PC-3 (cell line): ENCODE data around the gene TMEM178A. TPM values are rescaled to one million over a fixed set of nuclear protein-coding genes. Genes with fewer than 3 reads are reported as not detected.
A peak's percentile ranks its signal among the peaks of the same experiment; 100 is the strongest.

ENCODE experiments used
- ATAC-seq: fragments of 200-7000 bp; cut with Tn5 transposase; 2 replicates; pipeline ENCODE4 v1.9.1; 2020; ENCODE audit warnings: mild to moderate bottlenecking, moderate library complexity
- Bru-seq: library from RNA; stranded (reverse); fragments of 400-500 nt; gene quantifications from one replicate; lab custom pipeline; 2021; lab: Mats Ljungman, UMichigan
- BruChase-seq, 2 experiments: library from RNA; stranded (reverse); fragments of 400-500 nt; gene quantifications; one replicate each; lab custom pipeline; 2021; lab: Mats Ljungman, UMichigan
- BruUV-seq: library from RNA; stranded (reverse); fragments of 400-500 nt; replicated peaks from 2 replicates; lab custom pipeline; 2021; lab: Mats Ljungman, UMichigan
- CTCF ChIA-PET: fragments of 300-600 bp; sonication (Branson Sonifier 250); formaldehyde crosslinking; loops from one replicate; lab custom pipeline; 2022; ENCODE audit warnings: antibody characterized with exemption; lab: Charles Lee
- POLR2A ChIA-PET: fragments of 300-600 bp; sonication (Branson Sonifier 250); formaldehyde crosslinking; loops from one replicate; lab custom pipeline; 2022; ENCODE audit warnings: antibody characterized with exemption; ENCODE audit not compliant: unreplicated experiment; lab: Charles Lee
- DNase-seq: peaks from one replicate; pipeline ENCODE4 v3.0.0-alpha.2; 2015
- H2AFZ ChIP-seq: fragments of 300-600 bp; sonication (generic); 2 replicates; pipeline ENCODE4 v1.6.0; 2016; ENCODE audit warnings: antibody characterized with exemption, low read length
- H3F3A ChIP-seq: fragments of 300-600 bp; sonication (generic); one replicate; pipeline ENCODE4 v1.6.0; 2017; ENCODE audit warnings: antibody characterized with exemption, low read length, control low read depth, mild to moderate bottlenecking; ENCODE audit not compliant: unreplicated experiment
- H3K27ac ChIP-seq: fragments of 300-600 bp; sonication (generic); 2 replicates; pipeline ENCODE4 v1.5.1; 2016; ENCODE audit warnings: mild to moderate bottlenecking, low read length
- H3K27me3 ChIP-seq: fragments of 300-600 bp; sonication (generic); 2 replicates; pipeline ENCODE4 v1.6.1; 2016; ENCODE audit warnings: low read length, mixed read lengths
- H3K36me3 ChIP-seq: fragments of 300-600 bp; sonication (generic); 2 replicates; pipeline ENCODE4 v1.6.1; 2016; ENCODE audit warnings: low read depth, mixed run types, low read length, mixed read lengths
- H3K4me1 ChIP-seq: fragments of 300-600 bp; sonication (generic); 2 replicates; pipeline ENCODE4 v1.5.1; 2016; ENCODE audit warnings: low read length; ENCODE audit not compliant: insufficient read depth
- H3K4me2 ChIP-seq: fragments of 300-600 bp; sonication (generic); 2 replicates; pipeline ENCODE4 v1.6.0; 2016; ENCODE audit warnings: low read length
- H3K4me3 ChIP-seq: fragments of 300-600 bp; sonication (generic); 2 replicates; pipeline ENCODE4 v1.5.1; 2016; ENCODE audit warnings: mild to moderate bottlenecking, low read length, mixed read lengths
- H3K79me2 ChIP-seq: fragments of 300-600 bp; sonication (generic); 2 replicates; pipeline ENCODE4 v1.6.1; 2017; ENCODE audit warnings: low read length, mixed read lengths
- H3K9ac ChIP-seq: fragments of 300-600 bp; sonication (generic); 2 replicates; pipeline ENCODE4 v1.6.0; 2016; ENCODE audit warnings: mild to moderate bottlenecking, low read length
- H3K9me2 ChIP-seq: fragments of 300-600 bp; sonication (generic); replicated peaks from 2 replicates; pipeline ENCODE4 v1.6.1; 2016; ENCODE audit warnings: mixed run types, low read length, mixed read lengths
- H3K9me3 ChIP-seq: fragments of 300-600 bp; sonication (generic); 2 replicates; pipeline ENCODE4 v1.6.1; 2016; ENCODE audit warnings: low read length, mixed read lengths
- H4K20me1 ChIP-seq: fragments of 300-600 bp; sonication (generic); 2 replicates; pipeline ENCODE4 v1.6.1; 2016; ENCODE audit warnings: low read length, mixed read lengths
- EZH2 ChIP-seq: fragments of 300-600 bp; sonication (generic); IDR thresholded peaks from one replicate; pipeline ENCODE4 v1.6.1; 2017; ENCODE audit warnings: antibody characterized with exemption, mild to moderate bottlenecking, low read length; ENCODE audit not compliant: unreplicated experiment
- EZH2phosphoT487 ChIP-seq: fragments of 300-600 bp; sonication (generic); IDR thresholded peaks from 2 replicates; pipeline ENCODE4 v1.6.1; 2018; ENCODE audit warnings: mild to moderate bottlenecking, antibody characterized with exemption, low read length, borderline replicate concordance
- intact Hi-C: fragments of 100-400 bp; cut with micrococcal nuclease; formaldehyde crosslinking; loops from 2 replicates; pipeline ENCODE4 v1.9.0; 2023
- long read RNA-seq: library from polyadenylated mRNA; unstranded; transcript quantifications from one replicate; pipeline ENCODE4 v2.0.0, GENCODE V29; 2021; ENCODE audit not compliant: unreplicated experiment
- total RNA-seq: library from RNA; depleted of rRNA; stranded (reverse); fragments of >200 nt; gene quantifications from 2 replicates; pipeline ENCODE4 v1.2.3, GENCODE V29; 2014; rRNA removed
- TF ChIP-seq, protein P1 (sequence below): fragments of 300-600 bp; sonication (generic); conservative IDR thresholded peaks from 2 replicates; pipeline ENCODE4 v1.5.1; 2017; ENCODE audit warnings: antibody characterized with exemption, low read depth, mild to moderate bottlenecking, low read length

Gene TMEM178A
- total RNA-seq, result 0.33 TPM in 1 of 2 replicates, not detected in the other
- Bru-seq, nascent RNA, result percentile 31 among the genes with signal in this experiment
- percentile 28 among the genes with signal in this experiment for BruChase-seq, experiment 1, labeled RNA remaining after a 6-hour chase
- percentile 42 among the genes with signal in this experiment for BruChase-seq, experiment 2, labeled RNA remaining after a 2-hour chase
- long read RNA-seq, partial matches to known transcripts, result 1 of 2 reads
- long read RNA-seq, other reads (novel, unspliced or antisense), result 1 of 2 reads

DNA sequence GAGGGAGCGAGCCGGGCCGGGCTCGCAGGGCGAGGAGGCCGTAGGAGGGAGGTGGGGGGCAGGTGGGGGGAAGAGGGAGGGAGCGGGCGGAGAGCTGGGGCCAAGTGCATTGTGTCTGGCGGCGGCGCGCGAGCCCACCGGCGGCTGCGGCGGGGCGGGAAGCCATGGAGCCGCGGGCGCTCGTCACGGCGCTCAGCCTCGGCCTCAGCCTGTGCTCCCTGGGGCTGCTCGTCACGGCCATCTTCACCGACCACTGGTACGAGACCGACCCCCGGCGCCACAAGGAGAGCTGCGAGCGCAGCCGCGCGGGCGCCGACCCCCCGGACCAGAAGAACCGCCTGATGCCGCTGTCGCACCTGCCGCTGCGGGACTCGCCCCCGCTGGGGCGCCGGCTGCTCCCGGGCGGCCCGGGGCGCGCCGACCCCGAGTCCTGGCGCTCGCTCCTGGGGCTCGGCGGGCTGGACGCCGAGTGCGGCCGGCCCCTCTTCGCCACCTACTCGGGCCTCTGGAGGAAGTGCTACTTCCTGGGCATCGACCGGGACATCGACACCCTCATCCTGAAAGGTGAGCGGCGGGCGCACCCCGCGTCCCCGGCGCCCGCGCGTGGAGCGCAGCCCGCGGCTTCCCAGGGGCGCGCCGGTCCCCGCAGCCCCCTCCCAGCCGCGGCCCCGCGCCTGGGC is at the start of gene TMEM178A:
TMEM178A (plus strand) TSS at position 107 of the 680 bp plus-strand sequence; CDS start at position 165, 58 bp downstream.
- DNase-seq (no peak), ATAC-seq (peak; percentile 48)
- no peak within 1 kb of the TSS for H3K27ac ChIP-seq
- ChIA-PET POLR2A (no interaction called here), CTCF (no interaction called here)
- intact Hi-C loops, result no loop called here
- no peak within 1 kb of the TSS for H3K9ac ChIP-seq
- H3F3A ChIP-seq, result no peaks in the 10 kb centered on the region
- peaks cover 1% of the 10 kb centered on the region for H3K4me1 ChIP-seq
- H3K36me3 ChIP-seq, result no peaks in the 10 kb centered on the region
- BruUV-seq, result no TSS peak
- H2AFZ ChIP-seq, result peak within 1 kb of the TSS; percentile 63
- peaks cover 19% of the 10 kb centered on the region for H3K27me3 ChIP-seq
- H3K9me3 ChIP-seq, result no peaks in the 10 kb centered on the region
- no peaks in the 10 kb centered on the region for H4K20me1 ChIP-seq
- TF ChIP-seq EZH2 (no peak), EZH2phosphoT487 (no peak)
- TF ChIP-seq, protein P1, sequence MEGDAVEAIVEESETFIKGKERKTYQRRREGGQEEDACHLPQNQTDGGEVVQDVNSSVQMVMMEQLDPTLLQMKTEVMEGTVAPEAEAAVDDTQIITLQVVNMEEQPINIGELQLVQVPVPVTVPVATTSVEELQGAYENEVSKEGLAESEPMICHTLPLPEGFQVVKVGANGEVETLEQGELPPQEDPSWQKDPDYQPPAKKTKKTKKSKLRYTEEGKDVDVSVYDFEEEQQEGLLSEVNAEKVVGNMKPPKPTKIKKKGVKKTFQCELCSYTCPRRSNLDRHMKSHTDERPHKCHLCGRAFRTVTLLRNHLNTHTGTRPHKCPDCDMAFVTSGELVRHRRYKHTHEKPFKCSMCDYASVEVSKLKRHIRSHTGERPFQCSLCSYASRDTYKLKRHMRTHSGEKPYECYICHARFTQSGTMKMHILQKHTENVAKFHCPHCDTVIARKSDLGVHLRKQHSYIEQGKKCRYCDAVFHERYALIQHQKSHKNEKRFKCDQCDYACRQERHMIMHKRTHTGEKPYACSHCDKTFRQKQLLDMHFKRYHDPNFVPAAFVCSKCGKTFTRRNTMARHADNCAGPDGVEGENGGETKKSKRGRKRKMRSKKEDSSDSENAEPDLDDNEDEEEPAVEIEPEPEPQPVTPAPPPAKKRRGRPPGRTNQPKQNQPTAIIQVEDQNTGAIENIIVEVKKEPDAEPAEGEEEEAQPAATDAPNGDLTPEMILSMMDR, result no peak
- peak within 1 kb of the TSS; percentile 54 for H3K4me3 ChIP-seq
- peak within 1 kb of the TSS; percentile 77 for H3K4me2 ChIP-seq
- H3K79me2 ChIP-seq, result no peaks in the 10 kb centered on the region
- no peaks in the 10 kb centered on the region for H3K9me2 ChIP-seq

DNA sequence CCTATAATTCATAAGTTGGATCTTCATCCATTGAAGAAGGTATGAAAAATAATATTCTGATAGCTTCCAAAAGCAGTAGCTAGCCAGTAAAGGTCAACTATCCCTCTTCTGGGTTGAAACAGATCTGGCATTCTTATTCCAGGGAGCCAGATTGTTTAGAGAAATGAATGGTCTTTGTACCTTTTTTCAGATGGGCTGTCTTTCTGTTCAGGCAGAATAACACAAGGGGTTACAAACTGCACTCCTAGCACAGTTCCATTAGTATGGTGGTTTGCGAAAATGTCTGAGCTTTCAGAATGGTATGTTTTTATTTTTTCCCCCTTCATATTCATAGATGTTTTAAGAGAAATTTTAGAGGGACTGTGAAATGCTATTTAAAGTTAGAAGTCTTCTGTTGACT is 47.5 kb upstream of the TMEM178A start:
- Histone ChIP-seq H3K9me3 (no peaks in the 10 kb centered on the region), H3K4me2 (no peak overlapping the region), H3K9me2 (no peaks in the 10 kb centered on the region), H3K27ac (no peak overlapping the region), H3F3A (no peaks in the 10 kb centered on the region), H2AFZ (no peak overlapping the region), H3K36me3 (no peaks in the 10 kb centered on the region), H3K4me1 (peaks cover 13% of the 10 kb centered on the region), H3K9ac (no peak overlapping the region), H3K79me2 (no peaks in the 10 kb centered on the region), H3K27me3 (no peaks in the 10 kb centered on the region), H3K4me3 (no peak overlapping the region), H4K20me1 (no peaks in the 10 kb centered on the region)
- DNase-seq (no peak), ATAC-seq (no peak)
- BruUV-seq, result no TSS peak
- TF ChIP-seq EZH2, result no peak
- no peak for TF ChIP-seq EZH2phosphoT487
- TF ChIP-seq, protein P1, result no peak
- intact Hi-C loops, result no loop called here
- POLR2A ChIA-PET, result no interaction called here
- CTCF ChIA-PET, result no interaction called here

DNA sequence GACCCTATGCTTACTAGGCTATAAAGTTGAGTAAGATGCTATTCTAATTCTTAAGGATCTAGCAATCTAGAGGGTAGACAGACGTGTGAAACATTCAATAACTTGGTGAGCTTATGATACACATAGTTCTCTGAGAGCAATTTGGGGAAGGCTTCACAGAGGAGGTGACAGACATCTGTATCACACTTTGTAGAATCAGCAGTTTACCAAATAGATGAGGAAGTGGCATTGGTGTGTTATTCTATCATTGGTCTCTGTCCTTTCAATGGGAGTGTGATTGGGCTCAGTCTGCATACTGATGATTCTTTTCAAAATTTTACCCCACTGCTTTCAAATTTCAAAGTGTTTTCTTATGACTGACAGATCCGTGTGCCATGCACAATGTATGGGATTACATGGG is 47.0 kb upstream of the TMEM178A start:
- intact Hi-C loops, result no loop called here
- H3K9me2 ChIP-seq, result no peaks in the 10 kb centered on the region
- no peak overlapping the region for H3K27ac ChIP-seq
- DNase-seq (no peak), ATAC-seq (no peak)
- H3K4me1 ChIP-seq, result peaks cover 13% of the 10 kb centered on the region
- TF ChIP-seq EZH2, result no peak
- no peak for TF ChIP-seq EZH2phosphoT487
- TF ChIP-seq, protein P1, result no peak
- no peak overlapping the region for H3K4me2 ChIP-seq
- no peak overlapping the region for H3K4me3 ChIP-seq
- no peaks in the 10 kb centered on the region for H3K9me3 ChIP-seq
- no peaks in the 10 kb centered on the region for H3K79me2 ChIP-seq
- H3K36me3 ChIP-seq, result no peaks in the 10 kb centered on the region
- H2AFZ ChIP-seq, result no peak overlapping the region
- H3K27me3 ChIP-seq, result no peaks in the 10 kb centered on the region
- no peaks in the 10 kb centered on the region for H4K20me1 ChIP-seq
- no TSS peak for BruUV-seq
- CTCF ChIA-PET, result no interaction called here
- POLR2A ChIA-PET, result no interaction called here
- H3F3A ChIP-seq, result no peaks in the 10 kb centered on the region
- no peak overlapping the region for H3K9ac ChIP-seq
